Stimulated activated CD8-positive, alpha-beta memory T cell treated with anti-CD3 and anti-CD28 coated beads, Interleukin-15, amount 100 ng/mL, for 48 hours (primary cell): Measurements from ENCODE around the gene GRIA1.
"Not testable (repeated sequence)": the region's sequence is repeated elsewhere in the genome, so short reads cannot be mapped to it uniquely, and the experiment has no call there.

ENCODE experiments used
- DNase-seq, 2 donors: peaks; one replicate each; pipeline ENCODE4 v3.0.0-alpha.2; 2020; ENCODE audit warnings: low read depth in 2 of 2

GRIA1 gene

DNA sequence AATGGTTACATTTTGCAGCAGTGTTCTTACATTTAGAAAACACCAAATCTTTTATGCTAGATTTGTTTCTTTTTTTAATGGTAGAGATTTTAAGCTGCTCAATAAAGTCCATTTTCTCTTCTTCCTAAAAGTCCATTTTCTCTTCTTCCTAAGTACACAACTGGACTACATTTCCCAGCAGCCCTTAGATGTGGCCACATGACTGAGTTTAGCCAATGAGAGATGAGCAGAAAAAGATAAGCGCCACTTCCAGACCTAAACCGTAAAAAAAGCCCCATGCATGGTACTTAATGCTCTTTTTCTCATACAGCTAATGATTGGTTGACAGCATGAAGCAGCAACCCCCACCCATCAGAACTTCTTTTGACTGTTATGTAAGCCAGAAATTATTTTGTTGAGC is 341.5 kb downstream of the GRIA1 start:
- DNase-seq: no peak

DNA sequence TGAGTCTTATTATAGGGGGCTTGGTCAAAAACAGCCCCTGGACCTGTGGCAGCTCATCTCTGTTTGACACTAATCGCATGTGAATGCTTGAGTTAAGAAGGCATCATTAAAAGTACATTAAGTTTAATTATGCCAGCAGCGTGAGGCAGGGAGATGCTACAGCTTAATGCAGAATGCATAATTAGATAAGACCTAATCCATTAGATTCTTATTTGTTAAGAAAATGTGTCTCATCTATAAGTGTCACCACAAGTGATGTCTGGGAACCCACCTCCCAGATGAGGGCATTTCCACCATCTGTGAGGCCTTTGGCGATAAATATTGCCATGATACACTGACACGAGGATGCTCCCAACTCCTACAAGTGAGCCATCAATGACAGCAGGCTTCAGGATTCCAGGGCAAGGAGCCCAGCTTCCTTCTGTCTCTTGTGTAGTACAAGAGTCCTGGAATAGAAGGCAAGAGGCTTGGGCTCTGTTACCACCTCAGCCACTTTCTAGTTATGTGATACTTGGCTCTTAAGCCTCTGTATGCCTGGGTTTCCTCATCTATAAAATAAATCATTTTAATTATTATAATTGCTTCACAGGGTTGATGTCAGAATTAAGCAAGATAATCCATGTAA is 345.5 kb downstream of the GRIA1 start:
- DNase-seq: no peak

DNA sequence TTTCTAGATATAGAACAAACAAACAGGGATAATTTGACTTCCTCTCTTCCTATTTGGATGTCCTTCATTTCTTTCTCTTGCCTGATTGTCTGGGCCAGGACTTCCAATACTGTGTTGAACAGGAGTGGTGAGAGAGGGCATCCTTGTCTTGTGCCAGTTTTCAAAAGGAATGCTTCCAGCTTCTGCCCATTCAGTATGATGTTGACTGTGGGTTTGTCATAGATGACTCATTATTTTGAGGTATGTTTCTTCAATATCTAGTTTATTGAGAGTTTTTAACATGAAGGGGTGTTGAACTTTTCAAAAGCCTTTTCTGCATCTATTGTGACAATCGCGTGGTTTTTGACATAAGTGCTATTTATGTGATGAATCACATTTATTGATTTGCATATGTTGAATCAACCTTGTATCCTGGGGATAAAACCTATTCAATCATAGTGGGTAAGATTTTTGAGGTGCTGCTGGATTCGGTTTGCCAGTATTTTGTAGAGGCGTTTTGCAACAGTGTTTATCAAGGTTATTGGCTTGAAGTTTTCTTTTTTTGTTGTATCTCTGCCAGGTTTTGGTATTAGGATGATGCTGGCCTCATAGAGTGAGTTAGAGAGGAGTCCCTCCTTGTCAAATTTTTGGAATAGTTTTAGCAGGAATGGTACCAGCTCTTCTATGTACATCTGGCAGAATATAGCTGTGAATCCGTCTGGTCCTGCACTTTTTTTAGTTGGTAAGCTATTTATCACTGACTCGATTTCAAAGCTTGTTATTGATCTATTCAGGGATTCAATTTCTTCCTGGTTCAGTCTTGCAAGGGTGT is 359.0 kb downstream of the GRIA1 start:
- not testable (repeated sequence) for DNase-seq

DNA sequence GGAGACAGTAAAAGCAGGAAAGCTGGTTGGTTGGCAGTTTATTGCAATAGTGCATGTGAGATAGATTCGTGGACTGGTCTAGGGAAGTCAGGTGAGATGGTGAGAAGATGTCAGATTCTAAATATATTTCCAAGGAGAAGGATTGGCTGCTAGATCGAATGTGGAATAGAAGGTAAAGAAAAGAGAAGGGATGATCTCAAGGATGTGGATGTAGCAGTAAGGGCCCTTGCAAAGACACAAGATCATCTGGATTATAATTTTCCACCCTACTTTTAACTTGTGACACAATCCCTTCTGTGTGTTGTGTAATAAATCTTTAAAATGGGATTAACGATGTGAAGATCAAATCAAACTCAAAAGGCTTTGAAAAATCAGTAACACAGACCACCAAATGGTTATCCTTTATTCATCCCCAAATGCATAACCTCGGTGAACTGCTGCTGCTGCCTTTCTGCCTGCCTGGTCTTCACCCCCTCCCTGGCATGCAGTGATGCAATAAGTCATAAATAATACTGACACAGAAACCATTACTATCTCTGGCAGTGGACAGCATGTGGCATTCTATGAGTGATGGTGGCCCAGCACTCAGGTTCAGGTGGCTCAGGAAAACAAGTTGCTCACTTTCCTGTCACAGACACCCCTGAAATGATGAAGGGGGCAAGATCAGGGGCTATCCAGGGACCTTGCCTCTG is 369.9 kb downstream of the GRIA1 start:
- no peak for DNase-seq

DNA sequence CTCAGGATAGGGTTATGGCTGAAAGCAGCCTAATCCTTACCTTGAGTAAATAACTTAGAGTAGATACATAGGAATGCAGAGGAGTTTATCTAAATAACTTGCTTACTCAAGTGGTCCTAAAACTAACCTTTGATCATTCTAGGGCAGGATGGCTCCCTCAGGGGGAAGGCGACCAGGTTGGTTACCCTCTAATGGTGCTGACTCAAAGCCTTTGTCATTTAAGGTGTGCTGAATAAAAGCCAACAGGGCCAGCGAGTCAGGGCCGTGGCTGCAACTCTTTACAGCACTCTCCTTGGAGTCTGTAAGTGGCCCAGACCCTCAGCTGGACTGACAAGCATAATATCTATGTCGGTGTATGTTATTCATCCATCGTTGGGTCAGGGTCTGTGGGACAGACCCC is 372.4 kb downstream of the GRIA1 start:
- not testable (repeated sequence) for DNase-seq
